ENCODE measurements around the gene TMEM51.

DNA sequence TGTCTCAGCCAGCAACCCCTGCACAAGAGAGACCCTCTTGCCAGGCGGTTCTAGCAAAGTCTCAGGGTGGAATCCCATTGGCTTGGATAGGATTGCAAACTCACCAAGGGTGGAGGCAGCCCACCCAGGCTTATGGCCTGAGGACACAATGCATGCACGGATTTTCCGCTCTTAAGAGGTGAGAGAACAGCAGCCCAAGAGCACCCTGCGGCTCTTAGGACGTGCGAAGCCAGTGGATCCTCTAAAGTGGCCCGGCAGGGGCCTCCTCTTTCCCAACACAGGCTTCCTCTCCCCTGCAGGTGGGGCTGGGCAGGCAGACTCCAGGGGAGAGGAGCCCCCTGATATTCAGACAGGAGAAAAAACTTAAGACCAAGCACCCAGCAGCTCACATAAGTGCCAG, 31.2 kb upstream of the TMEM51 start:
- TF ChIP-seq, protein P1, sequence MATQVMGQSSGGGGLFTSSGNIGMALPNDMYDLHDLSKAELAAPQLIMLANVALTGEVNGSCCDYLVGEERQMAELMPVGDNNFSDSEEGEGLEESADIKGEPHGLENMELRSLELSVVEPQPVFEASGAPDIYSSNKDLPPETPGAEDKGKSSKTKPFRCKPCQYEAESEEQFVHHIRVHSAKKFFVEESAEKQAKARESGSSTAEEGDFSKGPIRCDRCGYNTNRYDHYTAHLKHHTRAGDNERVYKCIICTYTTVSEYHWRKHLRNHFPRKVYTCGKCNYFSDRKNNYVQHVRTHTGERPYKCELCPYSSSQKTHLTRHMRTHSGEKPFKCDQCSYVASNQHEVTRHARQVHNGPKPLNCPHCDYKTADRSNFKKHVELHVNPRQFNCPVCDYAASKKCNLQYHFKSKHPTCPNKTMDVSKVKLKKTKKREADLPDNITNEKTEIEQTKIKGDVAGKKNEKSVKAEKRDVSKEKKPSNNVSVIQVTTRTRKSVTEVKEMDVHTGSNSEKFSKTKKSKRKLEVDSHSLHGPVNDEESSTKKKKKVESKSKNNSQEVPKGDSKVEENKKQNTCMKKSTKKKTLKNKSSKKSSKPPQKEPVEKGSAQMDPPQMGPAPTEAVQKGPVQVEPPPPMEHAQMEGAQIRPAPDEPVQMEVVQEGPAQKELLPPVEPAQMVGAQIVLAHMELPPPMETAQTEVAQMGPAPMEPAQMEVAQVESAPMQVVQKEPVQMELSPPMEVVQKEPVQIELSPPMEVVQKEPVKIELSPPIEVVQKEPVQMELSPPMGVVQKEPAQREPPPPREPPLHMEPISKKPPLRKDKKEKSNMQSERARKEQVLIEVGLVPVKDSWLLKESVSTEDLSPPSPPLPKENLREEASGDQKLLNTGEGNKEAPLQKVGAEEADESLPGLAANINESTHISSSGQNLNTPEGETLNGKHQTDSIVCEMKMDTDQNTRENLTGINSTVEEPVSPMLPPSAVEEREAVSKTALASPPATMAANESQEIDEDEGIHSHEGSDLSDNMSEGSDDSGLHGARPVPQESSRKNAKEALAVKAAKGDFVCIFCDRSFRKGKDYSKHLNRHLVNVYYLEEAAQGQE (IDR thresholded peaks at IDR 0.05; ENCODE audit: insufficient replicate concordance, low read depth) = no peak
- no peak for TF ChIP-seq CTCF (IDR thresholded peaks at IDR 0.05; ENCODE audit: insufficient read depth, low read length)
- no peak for TF ChIP-seq POLR2AphosphoS5 (IDR thresholded peaks at IDR 0.05; ENCODE audit: low read depth)
